LNCAP (cell line): ENCODE data around the gene PRR36.

ENCODE experiments used
- CTCF ChIP-seq: fragments of 450-650 bp; IDR thresholded peaks from 2 replicates; pipeline ENCODE4 v1.5.1; 2017; ENCODE audit warnings: mild to moderate bottlenecking

The PRR36 gene

GRCh38 chr19:7830823-7831222 lies 43.4 kb downstream of the PRR36 start:
- no peak for TF ChIP-seq CTCF

GRCh38 chr19:7830272-7830771 lies 43.9 kb downstream of the PRR36 start:
- TF ChIP-seq CTCF: no peak

GRCh38 chr19:7829561-7830271 lies 44.5 kb downstream of the PRR36 start, which contains the start of gene EVI5L:
Gene EVI5L (plus strand): TSS chr19:7830218. CDS start chr19:7846543, 16,325 bp downstream.
- no peak for TF ChIP-seq CTCF

GRCh38 chr19:7829166-7829520 lies 45.0 kb downstream of the PRR36 start:
- no peak for TF ChIP-seq CTCF

GRCh38 chr19:7823686-7824301 lies 50.4 kb downstream of the PRR36 start:
- no peak for TF ChIP-seq CTCF

GRCh38 chr19:7822910-7823515 lies 51.2 kb downstream of the PRR36 start:
- no peak for TF ChIP-seq CTCF

- TF ChIP-seq CTCF: no peak
These were observed 53.6 kb downstream of the PRR36 start for GRCh38 chr19:7820588-7820987.
